GM12878 (cell line): Measurements from ENCODE around the gene DDX31.

Source experiments
- ATF3 ChIP-seq: IDR thresholded peaks from 2 replicates; pipeline ENCODE4 v1.6.1; 2011; ENCODE audit warnings: low read depth, mild to moderate bottlenecking, low read length, moderate library complexity, borderline replicate concordance; ENCODE audit errors: extremely low read depth
- BRCA1 ChIP-seq: IDR thresholded peaks from 2 replicates; pipeline ENCODE4 v1.6.1; 2011; ENCODE audit warnings: low read depth, low read length, improper control_type of control experiment
- CTCF ChIP-seq, 3 experiments: IDR thresholded peaks in 2 of 3; conservative IDR thresholded peaks in 1 of 3; 2 replicates each; pipeline ENCODE4 v1.5.1; 2011; ENCODE audit warnings: low read depth in 3 of 3, low read length in 3 of 3, mild to moderate bottlenecking in 3 of 3, control low read depth in 2 of 3, moderate library complexity in 2 of 3, inconsistent platforms in 1 of 3, mixed read lengths in 1 of 3; ENCODE audit not compliant: control insufficient read depth in 2 of 3, insufficient read depth in 1 of 3; ENCODE audit errors: extremely low read depth in 1 of 3
- EZH2 ChIP-seq: IDR thresholded peaks from 2 replicates; pipeline ENCODE4 v1.6.1; 2012; ENCODE audit warnings: low read depth, mild to moderate bottlenecking, control low read depth, inconsistent platforms, low read length, borderline replicate concordance; ENCODE audit not compliant: control insufficient read depth
- NFIC ChIP-seq: IDR thresholded peaks from 2 replicates; pipeline ENCODE4 v1.6.1; 2012; ENCODE audit warnings: low read depth, mild to moderate bottlenecking, inconsistent platforms, low read length, moderate library complexity
- POLR2AphosphoS5 ChIP-seq: IDR thresholded peaks from 2 replicates; pipeline ENCODE4 v1.6.1; 2011; ENCODE audit warnings: mild to moderate bottlenecking, low read length, inconsistent platforms
- ZNF592 ChIP-seq: fragments of 450-650 bp; IDR thresholded peaks from 2 replicates; pipeline ENCODE4 v1.6.1; 2017; ENCODE audit warnings: mild to moderate bottlenecking, moderate library complexity

GRCh38 chr9:132702254-132702653, 32.5 kb upstream of the DDX31 start:
- TF ChIP-seq CTCF (IDR thresholded peaks at IDR 0.05 in 2 of 3, conservative IDR thresholded peaks at IDR 0.05 in 1 of 3; ENCODE audit: control insufficient read depth in 2 of 3, extremely low read depth in 1 of 3, insufficient read depth in 1 of 3, low read depth in 3 of 3, low read length in 3 of 3): no peak
- no peak for TF ChIP-seq ATF3
- TF ChIP-seq NFIC: no peak
- no peak for TF ChIP-seq ZNF592
- no peak for TF ChIP-seq BRCA1
- no peak for TF ChIP-seq POLR2AphosphoS5
- no peak for TF ChIP-seq EZH2
